Psoas muscle (tissue), 8 donors: ENCODE measurements around the gene DEGS1. TPM values are rescaled to one million over a fixed set of nuclear protein-coding genes. Genes with fewer than 3 reads are reported as not detected.

Experiments
- ATAC-seq, 4 donors: fragments of 200-7000 bp; cut with Tn5 transposase; one replicate each; pipeline ENCODE4 v1.9.1; 2020; ENCODE audit warnings: moderate library complexity in 3 of 4, mild to moderate bottlenecking in 2 of 4
- DNase-seq, 2 donors: peaks; one replicate each; pipeline ENCODE4 v3.0.0-alpha.2; 2020
- H3K27ac ChIP-seq: fragments of 200-600 bp; one replicate; pipeline ENCODE4 v1.8.0; 2022
- H3K27me3 ChIP-seq, 3 donors: fragments of 200-600 bp in 1 of 3; one replicate each; pipeline versions ENCODE4 v1.6.1 to v1.8.0; 2013 to 2022; ENCODE audit warnings: low read length in 2 of 3, mild to moderate bottlenecking in 2 of 3, moderate library complexity in 1 of 3; ENCODE audit not compliant: insufficient read depth in 3 of 3
- H3K36me3 ChIP-seq, 2 donors: fragments of 200-600 bp in 1 of 2; one replicate each; pipeline versions ENCODE4 v1.6.1 to v1.8.0; 2013 to 2022; ENCODE audit warnings: low read depth in 1 of 2, mild to moderate bottlenecking in 1 of 2, moderate library complexity in 1 of 2; ENCODE audit not compliant: insufficient read depth in 1 of 2
- H3K4me1 ChIP-seq: fragments of 200-600 bp; one replicate; pipeline ENCODE4 v1.8.0; 2022
- H3K4me3 ChIP-seq: fragments of 200-600 bp; one replicate; pipeline ENCODE4 v1.8.0; 2022; ENCODE audit warnings: mild to moderate bottlenecking
- H3K9me3 ChIP-seq: fragments of 200-600 bp; one replicate; pipeline ENCODE4 v1.8.0; 2022
- WGBS, 3 donors: extraction: QIAGEN DNeasy Blood & Tissue Kit; methylation state at CpG; one replicate each; pipeline versions ENCODE4 v1.1.6 to v1.1.7; 2013; 5-methylcytosine and 5-hydroxymethylcytosine counted together
- intact Hi-C, 2 donors: fragments of 100-400 bp; cut with DNase I; formaldehyde crosslinking; loops; one replicate each; pipeline versions ENCODE4 v1.11.0 to v1.14.2; 2022
- polyA plus RNA-seq, 3 donors: library from polyadenylated mRNA; stranded (reverse); fragments of 200-250 nt; gene quantifications; one replicate each; pipeline ENCODE4 v1.2.3, GENCODE V29; 2013
- total RNA-seq, 4 donors: library from RNA; stranded (reverse); fragmentation: NEBNext Ultra II Directional in 2 of 4; extraction: Animal tissue kit (Norgen Biotek cat#: 25700) in 2 of 4; gene quantifications; one replicate each; pipeline versions ENCODE4 v1.2.1 to v1.2.4, GENCODE V29; 2021 to 2023
- TF ChIP-seq, protein P1 (sequence below): fragments of 200-600 bp; IDR thresholded peaks from one replicate; pipeline ENCODE4 v1.8.0; 2022; ENCODE audit warnings: antibody characterized with exemption
- donor health status: healthy with polysubstance abuse.
- donor health status: DM: no; HTN: no; CAD: no; lungs with moderate emphysema.
- donor health status: Bipolar disorder and iron deficiency.
- donor health status: healthy.
- donor health status: DM: yes; HTN: yes; CAD: no.
- donor health status: DM: no; HTN: no; CAD: no.
- donor health status: DM: no; HTN: no; CAD: no.
- donor health status: DM: yes; HTN: yes; CAD: no.

The DEGS1 gene
- total and polyA plus RNA-seq, 7 donors: 16.1 to 26.7 (median 19.3) TPM

DNA sequence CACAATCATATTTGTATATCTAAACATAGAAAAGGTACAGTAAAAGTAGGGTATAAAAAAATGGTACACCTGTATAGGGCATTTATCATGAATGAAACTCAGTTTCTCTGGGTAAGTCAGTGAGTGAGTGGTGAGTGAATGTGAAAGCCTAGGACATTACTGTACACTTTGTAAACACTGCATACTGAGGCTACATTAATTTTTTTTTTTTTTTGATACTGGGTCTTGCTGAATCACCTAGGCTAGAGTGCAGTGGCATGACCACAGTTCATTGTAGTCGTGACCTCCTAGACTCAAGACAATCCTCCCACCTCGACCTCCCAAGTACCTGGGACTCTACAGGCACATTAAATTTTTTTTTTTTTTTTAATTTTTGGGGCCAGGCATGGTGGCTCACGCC is 41.3 kb upstream of the DEGS1 start:
- Histone ChIP-seq H3K36me3 (peaks cover 0 to 43% of the 10 kb centered on the region in 2 donors), H3K4me3 (no peak overlapping the region), H3K4me1 (no peaks in the 10 kb centered on the region), H3K27ac (no peak overlapping the region), H3K9me3 (no peaks in the 10 kb centered on the region), H3K27me3 (no peaks in the 10 kb centered on the region)
- intact Hi-C loops: no loop called here
- WGBS, 3 donors: 90 to 97% (median 92%) methylated on average over 3 of the region's 3 CpGs
- TF ChIP-seq, protein P1, sequence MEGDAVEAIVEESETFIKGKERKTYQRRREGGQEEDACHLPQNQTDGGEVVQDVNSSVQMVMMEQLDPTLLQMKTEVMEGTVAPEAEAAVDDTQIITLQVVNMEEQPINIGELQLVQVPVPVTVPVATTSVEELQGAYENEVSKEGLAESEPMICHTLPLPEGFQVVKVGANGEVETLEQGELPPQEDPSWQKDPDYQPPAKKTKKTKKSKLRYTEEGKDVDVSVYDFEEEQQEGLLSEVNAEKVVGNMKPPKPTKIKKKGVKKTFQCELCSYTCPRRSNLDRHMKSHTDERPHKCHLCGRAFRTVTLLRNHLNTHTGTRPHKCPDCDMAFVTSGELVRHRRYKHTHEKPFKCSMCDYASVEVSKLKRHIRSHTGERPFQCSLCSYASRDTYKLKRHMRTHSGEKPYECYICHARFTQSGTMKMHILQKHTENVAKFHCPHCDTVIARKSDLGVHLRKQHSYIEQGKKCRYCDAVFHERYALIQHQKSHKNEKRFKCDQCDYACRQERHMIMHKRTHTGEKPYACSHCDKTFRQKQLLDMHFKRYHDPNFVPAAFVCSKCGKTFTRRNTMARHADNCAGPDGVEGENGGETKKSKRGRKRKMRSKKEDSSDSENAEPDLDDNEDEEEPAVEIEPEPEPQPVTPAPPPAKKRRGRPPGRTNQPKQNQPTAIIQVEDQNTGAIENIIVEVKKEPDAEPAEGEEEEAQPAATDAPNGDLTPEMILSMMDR: no peak
- ATAC-seq (no peak), DNase-seq (no peak)

DNA sequence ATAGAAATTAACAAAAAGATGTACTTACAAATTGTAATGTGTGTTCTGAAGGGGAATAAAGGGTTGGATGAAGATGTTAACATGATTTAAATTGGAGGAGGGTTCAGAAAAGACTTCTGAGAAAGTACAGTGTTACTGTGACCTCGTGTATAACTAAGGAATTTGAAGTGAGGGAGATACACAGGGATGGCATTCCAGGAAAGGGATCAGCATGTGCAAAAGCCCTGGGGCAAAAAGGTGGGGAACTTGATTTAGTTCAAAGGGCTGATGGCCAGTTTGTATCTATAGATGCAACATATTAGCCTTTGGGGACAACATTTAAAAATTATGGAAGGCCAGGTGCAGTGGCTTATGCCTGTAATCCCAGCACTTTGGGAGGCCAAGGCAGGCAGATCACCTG is 33.3 kb upstream of the DEGS1 start:
- H3K4me3 ChIP-seq: no peak overlapping the region
- DNase-seq: no peak
- WGBS, 3 donors: 61 to 79% (median 67%) methylated on average over 1 of the region's 1 CpG
- TF ChIP-seq, protein P1: no peak
- H3K4me1 ChIP-seq: no peaks in the 10 kb centered on the region
- no peaks in the 10 kb centered on the region for H3K9me3 ChIP-seq
- intact Hi-C loops: no loop called here
- ATAC-seq: no peak
- no peaks in the 10 kb centered on the region for H3K27me3 ChIP-seq
- H3K36me3 ChIP-seq: peaks cover 0 to 20% of the 10 kb centered on the region in 2 donors
- H3K27ac ChIP-seq: no peak overlapping the region

DNA sequence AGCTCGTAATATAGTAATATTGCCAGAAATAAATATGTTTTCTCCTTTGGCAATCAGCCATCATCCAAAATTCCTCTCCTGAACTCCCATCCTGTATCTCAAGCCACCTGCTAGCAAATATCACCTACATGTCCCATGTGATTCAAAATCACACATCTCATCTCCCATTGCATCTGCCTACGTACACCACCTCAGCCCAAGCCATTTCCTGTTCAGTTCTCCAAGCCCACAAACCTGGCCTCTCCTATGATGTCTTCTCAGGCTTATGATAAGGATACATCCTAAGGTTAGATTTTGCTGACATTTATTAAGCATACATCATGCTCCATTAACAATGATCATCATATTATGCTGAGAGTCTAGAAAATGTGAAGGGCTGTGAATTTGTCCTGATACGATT is 31.9 kb upstream of the DEGS1 start:
- Histone ChIP-seq H3K27ac (no peak overlapping the region), H3K4me3 (no peak overlapping the region), H3K36me3 (peaks cover 4 to 33% of the 10 kb centered on the region in 2 donors), H3K9me3 (no peaks in the 10 kb centered on the region), H3K4me1 (no peaks in the 10 kb centered on the region), H3K27me3 (no peaks in the 10 kb centered on the region)
- ATAC-seq (no peak), DNase-seq (no peak)
- TF ChIP-seq, protein P1: no peak
- WGBS, 3 donors: 83 to 96% (median 84%) methylated on average over 3 of the region's 3 CpGs
- intact Hi-C loops: no loop called here

DNA sequence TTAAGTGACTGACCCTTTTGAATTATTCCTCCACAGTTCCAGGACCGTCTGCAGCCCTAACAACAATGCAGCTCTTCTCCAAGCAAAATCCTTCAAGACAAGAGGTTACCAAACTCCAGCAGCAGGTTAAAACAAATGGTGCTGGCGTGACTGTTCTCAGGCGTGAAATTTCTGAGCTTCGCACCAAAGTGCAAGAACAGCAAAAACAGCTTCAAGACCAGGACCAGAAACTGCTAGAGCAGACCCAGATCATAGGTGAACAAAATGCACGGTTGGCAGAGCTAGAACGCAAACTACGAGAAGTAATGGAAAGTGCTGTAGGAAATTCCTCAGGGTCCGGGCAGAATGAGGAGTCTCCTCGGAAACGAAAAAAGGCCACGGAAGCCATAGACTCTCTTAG is 25.7 kb upstream of the DEGS1 start:
- WGBS, 3 donors: 80 to 86% (median 81%) methylated on average over 11 of the region's 11 CpGs
- no peak for ATAC-seq
- TF ChIP-seq, protein P1: no peak
- peaks cover 12 to 86% of the 10 kb centered on the region in 2 donors for H3K36me3 ChIP-seq
- no peak for DNase-seq
- no peaks in the 10 kb centered on the region for H3K4me1 ChIP-seq
- no peaks in the 10 kb centered on the region for H3K27me3 ChIP-seq
- intact Hi-C loops: no loop called here
- no peak overlapping the region for H3K4me3 ChIP-seq
- no peaks in the 10 kb centered on the region for H3K9me3 ChIP-seq
- H3K27ac ChIP-seq: no peak overlapping the region

DNA sequence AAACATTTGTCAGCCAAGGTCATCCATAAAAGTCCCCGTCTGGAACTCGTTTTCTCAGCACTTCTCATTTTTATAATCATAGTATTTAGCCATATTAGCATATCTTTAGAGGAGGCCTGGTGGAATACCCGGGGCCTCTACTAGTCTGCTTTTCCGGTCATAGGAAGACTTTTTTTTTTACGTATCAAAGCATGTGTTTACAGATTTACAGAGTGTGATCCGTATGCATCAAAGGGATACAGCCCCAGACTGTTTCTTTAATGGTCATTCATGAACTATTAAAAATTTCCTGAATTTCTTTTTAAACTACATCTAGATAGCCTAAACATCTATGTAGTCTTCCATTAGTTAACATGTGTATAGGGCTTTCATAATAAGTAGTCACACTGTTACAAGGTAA is 23.5 kb upstream of the DEGS1 start:
- intact Hi-C loops: no loop called here
- TF ChIP-seq, protein P1: no peak
- H3K4me3 ChIP-seq: no peak overlapping the region
- no peak overlapping the region for H3K27ac ChIP-seq
- H3K4me1 ChIP-seq: no peaks in the 10 kb centered on the region
- no peaks in the 10 kb centered on the region for H3K9me3 ChIP-seq
- no peaks in the 10 kb centered on the region for H3K27me3 ChIP-seq
- ATAC-seq (no peak), DNase-seq (no peak)
- WGBS, 3 donors: 73 to 76% (median 74%) methylated on average over 6 of the region's 6 CpGs
- peaks cover 12 to 74% of the 10 kb centered on the region in 2 donors for H3K36me3 ChIP-seq
